ENCODE results near the gene ZNF148. TPM values are rescaled to one million over a fixed set of nuclear protein-coding genes. Genes with fewer than 3 reads are reported as not detected.

ZNF148 gene
- total and polyA plus RNA-seq, 2 of the 4 experiments (the other 2 are of a cell fraction) = 9.4 to 65.2 TPM

- no peak for TF ChIP-seq CEBPB (IDR thresholded peaks at IDR 0.05; ENCODE audit: low read depth, low read length)
- TF ChIP-seq CHD1 (IDR thresholded peaks at IDR 0.05; ENCODE audit: low read depth, low read length) = no peak
- TF ChIP-seq POLR2A (IDR thresholded peaks at IDR 0.05; ENCODE audit: low read depth, low read length) = no peak
- no peak for TF ChIP-seq RFX5 (IDR thresholded peaks at IDR 0.05; ENCODE audit: low read depth, low read length)
- TF ChIP-seq NFE2L2 (IDR thresholded peaks at IDR 0.05; ENCODE audit: low read depth, low read length) = no peak
- no peak for TF ChIP-seq USF2 (IDR thresholded peaks at IDR 0.05; ENCODE audit: low read depth, low read length)
- no peak for TF ChIP-seq MAFK (IDR thresholded peaks at IDR 0.05; ENCODE audit: low read depth, low read length)
- TF ChIP-seq FOS (IDR thresholded peaks at IDR 0.05; ENCODE audit: low read depth, low read length) = no peak
- no peak for TF ChIP-seq SMC3 (IDR thresholded peaks at IDR 0.05; ENCODE audit: low read depth, low read length)
- no peak for TF ChIP-seq RAD21 (IDR thresholded peaks at IDR 0.05; ENCODE audit: low read length)
- no peak for TF ChIP-seq RCOR1 (IDR thresholded peaks at IDR 0.05; ENCODE audit: insufficient replicate concordance, low read length)
- no peak for TF ChIP-seq BHLHE40 (IDR thresholded peaks at IDR 0.05; ENCODE audit: low read depth, low read length)
- no peak for TF ChIP-seq ELK1 (IDR thresholded peaks at IDR 0.05; ENCODE audit: borderline replicate concordance, low read depth, low read length)
- TF ChIP-seq, protein P1, sequence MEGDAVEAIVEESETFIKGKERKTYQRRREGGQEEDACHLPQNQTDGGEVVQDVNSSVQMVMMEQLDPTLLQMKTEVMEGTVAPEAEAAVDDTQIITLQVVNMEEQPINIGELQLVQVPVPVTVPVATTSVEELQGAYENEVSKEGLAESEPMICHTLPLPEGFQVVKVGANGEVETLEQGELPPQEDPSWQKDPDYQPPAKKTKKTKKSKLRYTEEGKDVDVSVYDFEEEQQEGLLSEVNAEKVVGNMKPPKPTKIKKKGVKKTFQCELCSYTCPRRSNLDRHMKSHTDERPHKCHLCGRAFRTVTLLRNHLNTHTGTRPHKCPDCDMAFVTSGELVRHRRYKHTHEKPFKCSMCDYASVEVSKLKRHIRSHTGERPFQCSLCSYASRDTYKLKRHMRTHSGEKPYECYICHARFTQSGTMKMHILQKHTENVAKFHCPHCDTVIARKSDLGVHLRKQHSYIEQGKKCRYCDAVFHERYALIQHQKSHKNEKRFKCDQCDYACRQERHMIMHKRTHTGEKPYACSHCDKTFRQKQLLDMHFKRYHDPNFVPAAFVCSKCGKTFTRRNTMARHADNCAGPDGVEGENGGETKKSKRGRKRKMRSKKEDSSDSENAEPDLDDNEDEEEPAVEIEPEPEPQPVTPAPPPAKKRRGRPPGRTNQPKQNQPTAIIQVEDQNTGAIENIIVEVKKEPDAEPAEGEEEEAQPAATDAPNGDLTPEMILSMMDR (conservative IDR thresholded peaks at IDR 0.05; ENCODE audit: low read depth, low read length) = no peak
- TF ChIP-seq MXI1 (IDR thresholded peaks at IDR 0.05; ENCODE audit: borderline replicate concordance, low read depth, low read length) = no peak
- Histone ChIP-seq H2BK15ac (ENCODE audit: low read depth, low read length) (no peak overlapping the region), H3K56ac (ENCODE audit: extremely low read depth, insufficient read depth, low read length) (no peak overlapping the region), H2AK5ac (ENCODE audit: low read depth, low read length) (no peak overlapping the region), H3K4ac (ENCODE audit: low read depth, low read length) (no peak overlapping the region), H3K79me1 (ENCODE audit: low read depth in 1 of 2, low read length in 2 of 2) (peaks cover 26 to 61% of the 10 kb centered on the region in 2 experiments), H3K9me1 (ENCODE audit: insufficient read depth, low read length) (no peaks in the 10 kb centered on the region), H3K14ac (replicated peaks; ENCODE audit: low read depth, low read length) (no peak overlapping the region), H2BK5ac (ENCODE audit: low read depth, low read length, poor library complexity, severe bottlenecking) (no peak overlapping the region), H3K4me3 (ENCODE audit: insufficient read depth, low read depth, low read length) (no peak overlapping the region), H3K4me2 (ENCODE audit: low read depth, low read length) (no peak overlapping the region), H4K20me1 (ENCODE audit: insufficient read depth, low read length) (peaks cover 4% of the 10 kb centered on the region; the same call in 1 of the 2 replicates), H3K27me3 (ENCODE audit: control insufficient read depth, insufficient read depth, low read length) (no peaks in the 10 kb centered on the region), H3K23ac (ENCODE audit: low read depth, low read length) (no peak overlapping the region), H2AK9ac (replicated peaks; ENCODE audit: low read depth, low read length, poor library complexity) (no peak overlapping the region), H3K27ac (ENCODE audit: insufficient read depth, low read length) (no peak overlapping the region), H4K91ac (ENCODE audit: insufficient read depth, low read depth, low read length) (no peak overlapping the region), H2BK20ac (ENCODE audit: low read depth, low read length) (no peak overlapping the region), H3K36me3 (ENCODE audit: control insufficient read depth, insufficient read depth, low read length) (peaks cover 5% of the 10 kb centered on the region), H2BK120ac (ENCODE audit: low read depth, low read length) (no peak overlapping the region), H3K9ac (ENCODE audit: low read depth, low read length) (no peak overlapping the region), H3K4me1 (ENCODE audit: control insufficient read depth, insufficient read depth, low read length) (no peaks in the 10 kb centered on the region), H4K5ac (ENCODE audit: low read depth, low read length) (no peak overlapping the region), H3K9me3 (ENCODE audit: control insufficient read depth, insufficient read depth, low read length) (no peaks in the 10 kb centered on the region), H2AFZ (replicated peaks; ENCODE audit: low read length, poor library complexity) (no peak overlapping the region), H3K18ac (ENCODE audit: low read depth, low read length) (no peak overlapping the region), H4K8ac (ENCODE audit: low read depth in 2 of 2, low read length in 2 of 2) (no peak overlapping the region)
- dilution Hi-C loops (cut with HindIII; ENCODE audit: low sequenced_read_pairs, unreplicated experiment) = no loop called here
- ATAC-seq (ENCODE audit: low read depth) (no peak), DNase-seq (no peak)
- BruUV-seq (replicated peaks) = no TSS peak
- intact Hi-C loops (cut with micrococcal nuclease) = no loop called here
- ChIA-PET CTCF (interaction anchor here (0.6 kb wide), 1 partner anchor 9 kb away, joined by 7 read pairs; no protein-coding TSS in a partner anchor), POLR2A (ENCODE audit: unreplicated experiment) (no interaction called here)
- whole genome bisulfite sequencing, 2 experiments (ENCODE audit: extremely low coverage in 2 of 2, insufficient read length in 1 of 2) = no CpG with 5 or more reads among the region's 2 CpGs
- in situ Hi-C loops (cut with MboI; ENCODE audit: low sequenced_read_pairs) = no loop called here
Observed at GRCh38 chr3:125287248-125287647, 87.9 kb downstream of the ZNF148 start.

All from IMR-90 (cell line).